GM12801 (cell line): ENCODE data around the gene SPI1.

Source experiments
- TF ChIP-seq, protein P1 (sequence below): IDR thresholded peaks from one replicate; pipeline ENCODE4 v1.5.1; 2011; ENCODE audit warnings: control low read depth; ENCODE audit not compliant: insufficient read length; ENCODE audit errors: extremely low read depth

The SPI1 gene

DNA sequence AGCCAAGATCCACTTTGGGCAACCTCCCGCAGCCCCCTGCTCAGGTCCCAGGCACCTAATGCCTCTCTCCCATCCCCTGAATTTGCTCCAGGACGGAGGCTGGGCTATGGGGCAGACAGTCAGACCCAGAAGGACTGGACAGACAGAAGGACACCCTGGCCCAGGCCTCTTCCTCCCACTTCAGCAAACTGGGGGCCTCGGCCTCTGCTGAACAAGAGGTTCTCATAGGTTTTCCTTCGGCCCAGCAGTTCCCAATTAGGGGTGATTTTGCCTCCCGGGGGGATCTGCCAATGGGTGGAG lies 3.7 kb downstream of the SPI1 start:
- TF ChIP-seq, protein P1, sequence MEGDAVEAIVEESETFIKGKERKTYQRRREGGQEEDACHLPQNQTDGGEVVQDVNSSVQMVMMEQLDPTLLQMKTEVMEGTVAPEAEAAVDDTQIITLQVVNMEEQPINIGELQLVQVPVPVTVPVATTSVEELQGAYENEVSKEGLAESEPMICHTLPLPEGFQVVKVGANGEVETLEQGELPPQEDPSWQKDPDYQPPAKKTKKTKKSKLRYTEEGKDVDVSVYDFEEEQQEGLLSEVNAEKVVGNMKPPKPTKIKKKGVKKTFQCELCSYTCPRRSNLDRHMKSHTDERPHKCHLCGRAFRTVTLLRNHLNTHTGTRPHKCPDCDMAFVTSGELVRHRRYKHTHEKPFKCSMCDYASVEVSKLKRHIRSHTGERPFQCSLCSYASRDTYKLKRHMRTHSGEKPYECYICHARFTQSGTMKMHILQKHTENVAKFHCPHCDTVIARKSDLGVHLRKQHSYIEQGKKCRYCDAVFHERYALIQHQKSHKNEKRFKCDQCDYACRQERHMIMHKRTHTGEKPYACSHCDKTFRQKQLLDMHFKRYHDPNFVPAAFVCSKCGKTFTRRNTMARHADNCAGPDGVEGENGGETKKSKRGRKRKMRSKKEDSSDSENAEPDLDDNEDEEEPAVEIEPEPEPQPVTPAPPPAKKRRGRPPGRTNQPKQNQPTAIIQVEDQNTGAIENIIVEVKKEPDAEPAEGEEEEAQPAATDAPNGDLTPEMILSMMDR = no peak

DNA sequence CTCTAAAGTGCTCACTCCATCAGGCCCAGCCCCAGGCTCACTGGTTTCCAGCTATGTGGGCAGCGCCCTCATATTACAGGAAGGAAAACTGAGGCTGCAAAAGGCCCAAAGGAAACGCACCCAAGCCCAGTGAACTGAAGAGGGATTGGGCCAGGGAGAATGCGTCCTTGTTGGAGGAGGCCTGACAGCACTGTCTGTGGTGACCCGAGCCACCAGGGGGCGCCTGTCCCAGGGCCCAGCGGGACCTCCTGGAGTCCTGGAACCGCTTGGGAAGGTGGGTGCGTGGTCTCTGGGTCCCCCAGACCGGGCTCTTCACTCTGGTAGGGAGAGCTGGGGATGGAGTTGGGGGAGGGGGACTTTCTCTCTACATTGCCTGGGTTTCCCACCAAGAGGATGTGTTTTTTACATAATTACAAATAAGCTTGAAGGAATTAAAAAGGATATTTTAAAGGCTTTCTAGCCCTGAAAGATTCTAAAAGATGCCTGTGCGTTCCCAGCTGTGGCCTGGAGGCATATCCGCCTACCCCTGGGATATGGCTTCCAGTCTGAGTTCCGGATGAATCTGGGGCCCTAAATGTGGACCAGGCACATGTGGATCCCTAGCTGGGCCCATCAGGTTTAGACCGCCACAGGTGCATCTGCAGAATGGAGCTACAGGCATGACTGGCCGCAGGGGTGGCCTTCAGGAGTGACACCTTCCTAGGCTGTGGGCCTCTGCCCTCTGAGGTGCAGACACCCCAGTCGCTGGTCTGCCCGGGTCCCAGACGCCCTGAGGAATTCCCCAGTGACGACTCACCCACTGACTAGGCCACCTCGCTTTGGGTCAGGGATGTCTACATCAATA lies 4.2 kb downstream of the SPI1 start:
- TF ChIP-seq, protein P1 = no peak

DNA sequence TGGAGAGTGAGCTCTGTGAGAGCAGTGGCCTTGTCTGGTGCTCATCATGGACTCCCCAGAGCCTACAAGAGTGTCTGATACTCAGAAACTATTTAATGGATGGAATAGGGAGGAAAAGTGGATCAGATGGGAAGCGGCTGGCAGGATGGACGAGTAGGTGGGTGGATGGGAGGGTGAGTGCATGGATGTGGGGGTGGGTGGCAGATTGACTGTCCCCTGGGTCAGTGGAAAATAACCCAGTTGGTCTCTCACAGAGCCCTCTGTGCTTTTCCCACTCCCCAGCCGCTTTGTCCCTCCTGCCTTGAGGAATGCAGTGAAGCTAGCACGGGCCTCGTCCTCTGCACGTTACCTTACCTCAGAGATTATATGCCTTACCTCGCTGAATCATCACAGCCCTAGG lies 5.9 kb downstream of the SPI1 start:
- TF ChIP-seq, protein P1 = no peak

- TF ChIP-seq, protein P1 = no peak
Observed at GRCh38 chr11:47369676-47370075, 8.7 kb downstream of the SPI1 start.

GRCh38 chr11:47366020-47366490 lies 12.3 kb downstream of the SPI1 start:
- TF ChIP-seq, protein P1 = no peak

GRCh38 chr11:47361419-47361818 lies 16.9 kb downstream of the SPI1 start:
- TF ChIP-seq, protein P1 = no peak

- TF ChIP-seq, protein P1 = no peak
Observed at GRCh38 chr11:47360341-47360740, 18.0 kb downstream of the SPI1 start.

DNA sequence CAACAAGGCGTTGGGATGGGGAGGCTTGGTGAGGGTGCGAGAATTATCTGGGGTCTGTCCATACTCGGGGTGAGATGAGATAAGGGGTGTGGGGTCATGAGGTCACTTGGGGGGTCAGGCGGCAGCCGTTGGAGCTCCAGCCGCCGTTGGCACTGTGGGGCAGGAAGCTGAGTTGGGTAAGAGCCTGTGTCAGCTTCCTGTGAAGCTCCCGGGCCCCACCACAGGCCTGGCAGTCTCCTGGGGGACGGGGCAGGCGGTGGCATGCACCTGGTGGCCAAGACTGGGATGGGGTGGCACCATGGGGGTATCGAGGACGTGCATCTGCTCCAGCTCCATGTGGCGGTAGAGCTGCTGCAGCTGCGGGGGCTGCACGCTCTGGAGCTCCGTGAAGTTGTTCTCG lies 18.8 kb downstream of the SPI1 start:
- TF ChIP-seq, protein P1 = no peak
